WTC11 (cell line): ENCODE measurements around the gene SH3BP5L. TPM values are rescaled to one million over a fixed set of nuclear protein-coding genes. Genes with fewer than 3 reads are reported as not detected.

Experiments used
- ATAC-seq: fragments of 200-7000 bp; cut with Tn5 transposase; 2 replicates; pipeline ENCODE4 v1.10.0; 2021; ENCODE audit warnings: mild to moderate bottlenecking, moderate library complexity
- CTCF ChIA-PET: fragments of 300-600 bp; sonication (Branson Sonifier 250); formaldehyde crosslinking; loops from one replicate; lab custom pipeline; 2021; ENCODE audit warnings: antibody characterized with exemption; lab: Charles Lee
- POLR2A ChIA-PET: fragments of 350-600 bp; sonication (Branson Sonifier 250); formaldehyde crosslinking; loops from one replicate; lab custom pipeline; 2021; ENCODE audit warnings: antibody characterized with exemption; lab: Charles Lee
- DNase-seq: peaks from one replicate; pipeline ENCODE4 v3.0.0; 2021; ENCODE audit warnings: low spot score
- H3K27ac Mint-ChIP-seq: 2 replicates; pipeline ENCODE4 v1.8.0; 2021; ENCODE audit warnings: mixed read lengths
- H3K27me3 Mint-ChIP-seq: 2 replicates; pipeline ENCODE4 v1.8.0; 2021; ENCODE audit warnings: low read depth, mild to moderate bottlenecking, moderate library complexity, mixed read lengths
- H3K36me3 Mint-ChIP-seq: 2 replicates; pipeline ENCODE4 v1.8.0; 2021; ENCODE audit warnings: mixed read lengths
- H3K4me1 Mint-ChIP-seq: 2 replicates; pipeline ENCODE4 v1.8.0; 2022; ENCODE audit warnings: mixed read lengths
- H3K4me3 Mint-ChIP-seq: 2 replicates; pipeline ENCODE4 v1.8.0; 2021; ENCODE audit warnings: mild to moderate bottlenecking, moderate library complexity, mixed read lengths
- H3K9me3 Mint-ChIP-seq: 2 replicates; pipeline ENCODE4 v1.8.0; 2021; ENCODE audit warnings: mixed read lengths
- AFF4 ChIP-seq: sonication (generic); formaldehyde crosslinking; IDR thresholded peaks from 2 replicates; pipeline ENCODE4 v1.8.1; 2023; ENCODE audit warnings: mild to moderate bottlenecking, missing genetic modification reagents, borderline replicate concordance
- AR ChIP-seq: fragments of 250-450 bp; sonication (Bioruptor Pico); IDR thresholded peaks from 2 replicates; pipeline ENCODE4 v1.9.0; 2021; ENCODE audit warnings: mild to moderate bottlenecking
- CTCF ChIP-seq: fragments of 200-600 bp; IDR thresholded peaks from 2 replicates; pipeline ENCODE4 v1.8.0; 2022; ENCODE audit warnings: antibody characterized with exemption
- E2F1 ChIP-seq: sonication (generic); formaldehyde crosslinking; IDR thresholded peaks from 2 replicates; pipeline ENCODE4 v1.8.0; 2022; ENCODE audit warnings: mild to moderate bottlenecking, missing genetic modification reagents
- E2F4 ChIP-seq: sonication (generic); formaldehyde crosslinking; IDR thresholded peaks from 2 replicates; pipeline ENCODE4 v1.8.1; 2022; ENCODE audit warnings: low read depth, mild to moderate bottlenecking, moderate library complexity, missing genetic modification reagents, borderline replicate concordance
- EMX1 ChIP-seq: fragments of 250-450 bp; sonication (Bioruptor Pico); IDR thresholded peaks from 2 replicates; pipeline ENCODE4 v1.8.0; 2021; ENCODE audit warnings: mild to moderate bottlenecking
- FOXP4 ChIP-seq: sonication (generic); formaldehyde crosslinking; IDR thresholded peaks from 2 replicates; pipeline ENCODE4 v1.8.0; 2022; ENCODE audit warnings: mild to moderate bottlenecking, missing genetic modification reagents
- GRHL2 ChIP-seq: fragments of 250-450 bp; sonication (Bioruptor Pico); IDR thresholded peaks from 2 replicates; pipeline ENCODE4 v1.8.0; 2022; ENCODE audit warnings: mild to moderate bottlenecking, moderate library complexity; ENCODE audit not compliant: insufficient replicate concordance, severe bottlenecking
- HMGXB4 ChIP-seq: sonication (generic); formaldehyde crosslinking; IDR thresholded peaks from 2 replicates; pipeline ENCODE4 v1.8.1; 2023; ENCODE audit warnings: mild to moderate bottlenecking, moderate library complexity, missing genetic modification reagents
- JUN ChIP-seq: sonication (generic); formaldehyde crosslinking; IDR thresholded peaks from 2 replicates; pipeline ENCODE4 v1.8.0; 2023; ENCODE audit warnings: mild to moderate bottlenecking, missing genetic modification reagents
- PREB ChIP-seq: sonication (generic); formaldehyde crosslinking; IDR thresholded peaks from 2 replicates; pipeline ENCODE4 v1.8.1; 2022; ENCODE audit warnings: mild to moderate bottlenecking, missing genetic modification reagents, moderate library complexity, borderline replicate concordance
- RELA ChIP-seq: sonication (generic); formaldehyde crosslinking; IDR thresholded peaks from 2 replicates; pipeline ENCODE4 v1.8.1; 2022; ENCODE audit warnings: missing genetic modification reagents, mild to moderate bottlenecking, borderline replicate concordance
- SMAD3 ChIP-seq: sonication (generic); formaldehyde crosslinking; IDR thresholded peaks from 2 replicates; pipeline ENCODE4 v1.8.0; 2022; ENCODE audit warnings: missing genetic modification reagents, mild to moderate bottlenecking, borderline replicate concordance
- SMAD4 ChIP-seq: sonication (generic); formaldehyde crosslinking; IDR thresholded peaks from 2 replicates; pipeline ENCODE4 v1.8.0; 2022; ENCODE audit warnings: mild to moderate bottlenecking, missing genetic modification reagents
- TP53 ChIP-seq: sonication (generic); formaldehyde crosslinking; IDR thresholded peaks from 2 replicates; pipeline ENCODE4 v1.8.1; 2023; ENCODE audit warnings: mild to moderate bottlenecking, missing genetic modification reagents
- ZNF317 ChIP-seq: sonication (generic); formaldehyde crosslinking; IDR thresholded peaks from 2 replicates; pipeline ENCODE4 v1.8.1; 2023; ENCODE audit warnings: low read depth, mild to moderate bottlenecking, moderate library complexity, missing genetic modification reagents, borderline replicate concordance
- ZNF423 ChIP-seq: fragments of 250-450 bp; sonication (Bioruptor Pico); IDR thresholded peaks from 2 replicates; pipeline ENCODE4 v2.1.2; 2022; ENCODE audit warnings: mild to moderate bottlenecking, moderate library complexity
- total RNA-seq: library from RNA; stranded (reverse); gene quantifications from 3 replicates; pipeline ENCODE4 v1.2.3, GENCODE V29; 2021

SH3BP5L gene
- total RNA-seq, 1 experiment from 2014 or later, result 32.9 TPM

- Mint-ChIP-seq H3K4me1 (no peaks in the 10 kb centered on the region), H3K27me3 (peaks cover 12% of the 10 kb centered on the region), H3K27ac (no peak overlapping the region), H3K36me3 (peaks cover 64% of the 10 kb centered on the region), H3K4me3 (no peak overlapping the region), H3K9me3 (peaks cover 96% of the 10 kb centered on the region)
- CTCF ChIA-PET, result no interaction called here
- ATAC-seq (no peak), DNase-seq (no peak)
- TF ChIP-seq ZNF423 (CRISPR knock-in tag) (no peak), JUN (CRISPR knock-in tag) (no peak), TP53 (CRISPR knock-in tag) (no peak), SMAD3 (CRISPR knock-in tag) (no peak)
- POLR2A ChIA-PET, result no interaction called here
Observed at GRCh38 chr1:248778906-248779305, 46.8 kb downstream of the SH3BP5L start.

- Mint-ChIP-seq H3K4me3 (no peak overlapping the region), H3K27ac (no peak overlapping the region), H3K36me3 (peaks cover 61% of the 10 kb centered on the region), H3K27me3 (peaks cover 5% of the 10 kb centered on the region), H3K9me3 (peaks cover 95% of the 10 kb centered on the region), H3K4me1 (no peaks in the 10 kb centered on the region)
- DNase-seq, result no peak
- ATAC-seq, result no peak
- ChIA-PET POLR2A (no interaction called here), CTCF (no interaction called here)
- no peak for TF ChIP-seq AFF4 (CRISPR knock-in tag)
- no peak for TF ChIP-seq PREB
- no peak for TF ChIP-seq SMAD4 (CRISPR knock-in tag)
- TF ChIP-seq JUN (CRISPR knock-in tag), result no peak
- TF ChIP-seq FOXP4, result no peak
- no peak for TF ChIP-seq CTCF
- no peak for TF ChIP-seq GRHL2
- TF ChIP-seq AR (CRISPR knock-in tag), result no peak
- no peak for TF ChIP-seq E2F1 (CRISPR knock-in tag)
- no peak for TF ChIP-seq RELA
- TF ChIP-seq HMGXB4 (CRISPR knock-in tag), result no peak
- no peak for TF ChIP-seq EMX1
- no peak for TF ChIP-seq E2F4 (CRISPR knock-in tag)
- no peak for TF ChIP-seq ZNF317 (CRISPR knock-in tag)
Observed at GRCh38 chr1:248776991-248777390, 48.7 kb downstream of the SH3BP5L start.
